ENCODE data around the gene ATP5MC2. TPM values are rescaled to one million over a fixed set of nuclear protein-coding genes. Genes with fewer than 3 reads are reported as not detected.

ATP5MC2 gene
- polyA plus RNA-seq, 1 of the 3 experiments (the other 2 are of a cell fraction) = 319 TPM

DNA sequence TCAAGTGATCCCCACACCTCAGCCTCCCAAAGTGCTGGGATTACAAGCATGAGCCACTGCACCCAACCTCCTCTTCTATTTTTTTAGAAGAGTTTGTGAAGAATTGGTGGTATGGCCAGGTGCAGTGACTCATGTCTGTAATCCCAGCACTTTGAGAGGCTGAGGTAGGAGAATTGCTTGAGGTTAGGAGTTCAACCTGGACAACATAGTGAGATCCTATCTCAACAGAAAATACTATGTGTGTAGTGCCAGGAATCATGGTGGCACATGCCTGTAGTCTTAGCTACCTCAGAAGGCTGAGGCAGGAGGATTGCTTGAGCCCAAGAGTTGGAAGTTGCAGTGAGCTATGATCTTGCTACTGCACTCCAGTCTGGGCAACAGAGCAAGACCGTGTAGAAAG lies 44.2 kb downstream of the ATP5MC2 start:
- WGBS (ENCODE audit: low lambda C conversion rate) = 0% methylated on average over 1 of the region's 1 CpG
- CTCF ChIA-PET = interaction anchor here (1.2 kb wide), 1 partner anchor 44 kb away, joined by 3 read pairs; the partner anchor contains the start of gene ATP5MC2

DNA sequence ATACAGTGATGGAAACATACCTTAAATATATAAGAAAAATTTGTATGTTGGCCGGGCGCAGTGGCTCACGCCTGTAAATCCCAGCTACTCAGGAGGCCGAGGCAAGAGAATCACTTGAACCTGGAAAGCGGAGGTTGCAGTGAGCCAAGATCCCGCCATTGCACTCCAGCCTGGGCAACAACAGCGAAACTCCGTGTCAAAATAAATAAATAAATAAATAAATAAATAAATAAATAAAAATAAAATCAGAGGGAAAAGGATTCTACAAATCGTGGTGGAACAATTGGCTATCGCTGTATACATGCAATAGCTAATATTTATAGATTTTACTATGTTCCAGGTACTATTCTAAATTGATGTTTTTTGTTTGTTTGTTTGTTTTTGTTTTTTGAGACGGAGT lies 48.0 kb downstream of the ATP5MC2 start:
- CTCF ChIA-PET = interaction anchor here (2.1 to 2.6 kb wide), 2 partner anchors 49 to 84 kb away, joined by 10 read pairs; partner anchors contain the start of gene ATP5MC2
- WGBS (ENCODE audit: low lambda C conversion rate) = 86% methylated on average over 11 of the region's 11 CpGs

More for the DNA sequence above, 44.2 kb downstream of the ATP5MC2 start:
- Histone ChIP-seq H2AFZ (ENCODE audit: low read depth) (no peak overlapping the region), H3K4me1 (ENCODE audit: control insufficient read depth in 1 of 2, insufficient read depth in 2 of 2, low read depth in 1 of 2, low read length in 1 of 2) (peaks cover 0 to 4% of the 10 kb centered on the region in 2 experiments; a peak in 1 of 4 replicates), H3K27me3 (ENCODE audit: insufficient read depth) (no peaks in the 10 kb centered on the region), H3F3A (replicated peaks; ENCODE audit: insufficient read depth) (no peaks in the 10 kb centered on the region), H3K36me3 (replicated peaks in 1 of 2; ENCODE audit: control insufficient read depth in 1 of 2, insufficient read depth in 2 of 2, low read length in 1 of 2) (no peaks in the 10 kb centered on the region), H3K9me2 (no peaks in the 10 kb centered on the region), H4K20me1 (ENCODE audit: insufficient read depth) (no peaks in the 10 kb centered on the region), H3K4me3 (ENCODE audit: low read depth in 2 of 2, low read length in 1 of 2) (no peak overlapping the region), H3K27ac (ENCODE audit: low read depth in 2 of 2, low read length in 1 of 2) (no peak overlapping the region), H3K79me2 (ENCODE audit: insufficient read depth) (no peaks in the 10 kb centered on the region), H3K9me3 (no peaks in the 10 kb centered on the region), H3K4me2 (no peak overlapping the region), H3K9ac (no peak overlapping the region)
- TF ChIP-seq RAD21 (IDR thresholded peaks at IDR 0.05; ENCODE audit: low read length) (no peak), EZH2phosphoT487 (IDR thresholded peaks at IDR 0.05; ENCODE audit: borderline replicate concordance, low read depth) (no peak), RXRA (IDR thresholded peaks at IDR 0.05; ENCODE audit: borderline replicate concordance, low read depth) (no peak), RCOR1 (IDR thresholded peaks at IDR 0.05; ENCODE audit: low read length) (no peak), GATA2 (CRISPR knock-in tag; IDR thresholded peaks at IDR 0.05) (no peak)
- POLR2A ChIA-PET = no interaction called here
- DNase-seq = no peak

More for the DNA sequence above, 48.0 kb downstream of the ATP5MC2 start:
- DNase-seq = no peak
- H4K20me1 ChIP-seq (ENCODE audit: insufficient read depth) = 0 out of 2 replicates have a peak, but pooled peaks cover 5% of the 10 kb centered on the region
- TF ChIP-seq, protein P1, sequence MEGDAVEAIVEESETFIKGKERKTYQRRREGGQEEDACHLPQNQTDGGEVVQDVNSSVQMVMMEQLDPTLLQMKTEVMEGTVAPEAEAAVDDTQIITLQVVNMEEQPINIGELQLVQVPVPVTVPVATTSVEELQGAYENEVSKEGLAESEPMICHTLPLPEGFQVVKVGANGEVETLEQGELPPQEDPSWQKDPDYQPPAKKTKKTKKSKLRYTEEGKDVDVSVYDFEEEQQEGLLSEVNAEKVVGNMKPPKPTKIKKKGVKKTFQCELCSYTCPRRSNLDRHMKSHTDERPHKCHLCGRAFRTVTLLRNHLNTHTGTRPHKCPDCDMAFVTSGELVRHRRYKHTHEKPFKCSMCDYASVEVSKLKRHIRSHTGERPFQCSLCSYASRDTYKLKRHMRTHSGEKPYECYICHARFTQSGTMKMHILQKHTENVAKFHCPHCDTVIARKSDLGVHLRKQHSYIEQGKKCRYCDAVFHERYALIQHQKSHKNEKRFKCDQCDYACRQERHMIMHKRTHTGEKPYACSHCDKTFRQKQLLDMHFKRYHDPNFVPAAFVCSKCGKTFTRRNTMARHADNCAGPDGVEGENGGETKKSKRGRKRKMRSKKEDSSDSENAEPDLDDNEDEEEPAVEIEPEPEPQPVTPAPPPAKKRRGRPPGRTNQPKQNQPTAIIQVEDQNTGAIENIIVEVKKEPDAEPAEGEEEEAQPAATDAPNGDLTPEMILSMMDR (IDR thresholded peaks at IDR 0.05) = no peak
- TF ChIP-seq SMC3 (IDR thresholded peaks at IDR 0.05; ENCODE audit: low read depth, low read length) (no peak), NRF1 (IDR thresholded peaks at IDR 0.05; ENCODE audit: low read depth, low read length) (no peak), RXRA (IDR thresholded peaks at IDR 0.05; ENCODE audit: borderline replicate concordance, low read depth) (no peak), TAF1 (IDR thresholded peaks at IDR 0.05; ENCODE audit: borderline replicate concordance, low read depth, low read length) (no peak), YY1 (IDR thresholded peaks at IDR 0.05; ENCODE audit: low read depth) (no peak), CHD2 (IDR thresholded peaks at IDR 0.05; ENCODE audit: low read length, partially characterized antibody) (no peak), TCF12 (IDR thresholded peaks at IDR 0.05) (no peak), SIN3A (IDR thresholded peaks at IDR 0.05; ENCODE audit: borderline replicate concordance, low read depth, low read length) (no peak)
- TF ChIP-seq, protein P2, sequence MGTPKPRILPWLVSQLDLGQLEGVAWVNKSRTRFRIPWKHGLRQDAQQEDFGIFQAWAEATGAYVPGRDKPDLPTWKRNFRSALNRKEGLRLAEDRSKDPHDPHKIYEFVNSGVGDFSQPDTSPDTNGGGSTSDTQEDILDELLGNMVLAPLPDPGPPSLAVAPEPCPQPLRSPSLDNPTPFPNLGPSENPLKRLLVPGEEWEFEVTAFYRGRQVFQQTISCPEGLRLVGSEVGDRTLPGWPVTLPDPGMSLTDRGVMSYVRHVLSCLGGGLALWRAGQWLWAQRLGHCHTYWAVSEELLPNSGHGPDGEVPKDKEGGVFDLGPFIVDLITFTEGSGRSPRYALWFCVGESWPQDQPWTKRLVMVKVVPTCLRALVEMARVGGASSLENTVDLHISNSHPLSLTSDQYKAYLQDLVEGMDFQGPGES (IDR thresholded peaks at IDR 0.05; ENCODE audit: low read depth, low read length) = no peak
- TF ChIP-seq, protein P3, sequence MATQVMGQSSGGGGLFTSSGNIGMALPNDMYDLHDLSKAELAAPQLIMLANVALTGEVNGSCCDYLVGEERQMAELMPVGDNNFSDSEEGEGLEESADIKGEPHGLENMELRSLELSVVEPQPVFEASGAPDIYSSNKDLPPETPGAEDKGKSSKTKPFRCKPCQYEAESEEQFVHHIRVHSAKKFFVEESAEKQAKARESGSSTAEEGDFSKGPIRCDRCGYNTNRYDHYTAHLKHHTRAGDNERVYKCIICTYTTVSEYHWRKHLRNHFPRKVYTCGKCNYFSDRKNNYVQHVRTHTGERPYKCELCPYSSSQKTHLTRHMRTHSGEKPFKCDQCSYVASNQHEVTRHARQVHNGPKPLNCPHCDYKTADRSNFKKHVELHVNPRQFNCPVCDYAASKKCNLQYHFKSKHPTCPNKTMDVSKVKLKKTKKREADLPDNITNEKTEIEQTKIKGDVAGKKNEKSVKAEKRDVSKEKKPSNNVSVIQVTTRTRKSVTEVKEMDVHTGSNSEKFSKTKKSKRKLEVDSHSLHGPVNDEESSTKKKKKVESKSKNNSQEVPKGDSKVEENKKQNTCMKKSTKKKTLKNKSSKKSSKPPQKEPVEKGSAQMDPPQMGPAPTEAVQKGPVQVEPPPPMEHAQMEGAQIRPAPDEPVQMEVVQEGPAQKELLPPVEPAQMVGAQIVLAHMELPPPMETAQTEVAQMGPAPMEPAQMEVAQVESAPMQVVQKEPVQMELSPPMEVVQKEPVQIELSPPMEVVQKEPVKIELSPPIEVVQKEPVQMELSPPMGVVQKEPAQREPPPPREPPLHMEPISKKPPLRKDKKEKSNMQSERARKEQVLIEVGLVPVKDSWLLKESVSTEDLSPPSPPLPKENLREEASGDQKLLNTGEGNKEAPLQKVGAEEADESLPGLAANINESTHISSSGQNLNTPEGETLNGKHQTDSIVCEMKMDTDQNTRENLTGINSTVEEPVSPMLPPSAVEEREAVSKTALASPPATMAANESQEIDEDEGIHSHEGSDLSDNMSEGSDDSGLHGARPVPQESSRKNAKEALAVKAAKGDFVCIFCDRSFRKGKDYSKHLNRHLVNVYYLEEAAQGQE (IDR thresholded peaks at IDR 0.05; ENCODE audit: low read depth, low read length) = no peak
- TF ChIP-seq, protein P4, sequence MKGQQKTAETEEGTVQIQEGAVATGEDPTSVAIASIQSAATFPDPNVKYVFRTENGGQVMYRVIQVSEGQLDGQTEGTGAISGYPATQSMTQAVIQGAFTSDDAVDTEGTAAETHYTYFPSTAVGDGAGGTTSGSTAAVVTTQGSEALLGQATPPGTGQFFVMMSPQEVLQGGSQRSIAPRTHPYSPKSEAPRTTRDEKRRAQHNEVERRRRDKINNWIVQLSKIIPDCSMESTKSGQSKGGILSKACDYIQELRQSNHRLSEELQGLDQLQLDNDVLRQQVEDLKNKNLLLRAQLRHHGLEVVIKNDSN (IDR thresholded peaks at IDR 0.05; ENCODE audit: borderline replicate concordance, low read depth) = no peak
- H2AFZ ChIP-seq (ENCODE audit: low read depth) = no peak overlapping the region
- H3K4me2 ChIP-seq = no peak overlapping the region
- no peak overlapping the region for H3K4me3 ChIP-seq (ENCODE audit: low read depth in 2 of 2, low read length in 1 of 2)
- no peaks in the 10 kb centered on the region for H3K27me3 ChIP-seq (ENCODE audit: insufficient read depth)
- peaks cover 5% of the 10 kb centered on the region in 2 experiments; a peak in 3 of 4 replicates for H3K4me1 ChIP-seq (ENCODE audit: control insufficient read depth in 1 of 2, insufficient read depth in 2 of 2, low read depth in 1 of 2, low read length in 1 of 2)
- H3K27ac ChIP-seq (ENCODE audit: low read depth in 2 of 2, low read length in 1 of 2) = no peak overlapping the region
- no peaks in the 10 kb centered on the region for H3K9me2 ChIP-seq
- H3F3A ChIP-seq (replicated peaks; ENCODE audit: insufficient read depth) = no peaks in the 10 kb centered on the region
- no peaks in the 10 kb centered on the region for H3K36me3 ChIP-seq (replicated peaks in 1 of 2; ENCODE audit: control insufficient read depth in 1 of 2, insufficient read depth in 2 of 2, low read length in 1 of 2)
- peaks cover 29% of the 10 kb centered on the region for H3K79me2 ChIP-seq (ENCODE audit: insufficient read depth)
- POLR2A ChIA-PET = no interaction called here
- H3K9me3 ChIP-seq = no peaks in the 10 kb centered on the region
- no peak overlapping the region for H3K9ac ChIP-seq

Measured in SK-N-SH (cell line).